DOHH2 (cell line): ENCODE results near the gene LRRC7.

Experiments used
- H3F3A ChIP-seq: fragments of 200-600 bp; sonication (generic), shearing (Covaris generic); 2 replicates; pipeline ENCODE4 v1.6.0; 2016; ENCODE audit warnings: antibody characterized with exemption, mild to moderate bottlenecking; ENCODE audit not compliant: control insufficient read depth, insufficient read depth
- H3K27ac ChIP-seq: fragments of 200-600 bp; sonication (generic); 2 replicates; pipeline ENCODE4 v1.5.1; 2014; ENCODE audit warnings: low read depth, mild to moderate bottlenecking, low read length, moderate library complexity
- H3K27me3 ChIP-seq: fragments of 200-600 bp; sonication (generic); 2 replicates; pipeline ENCODE4 v1.6.1; 2014; ENCODE audit warnings: mild to moderate bottlenecking, low read length, mixed read lengths; ENCODE audit not compliant: control insufficient read depth
- H3K36me3 ChIP-seq: fragments of 200-600 bp; sonication (generic); 2 replicates; pipeline ENCODE4 v1.6.1; 2014; ENCODE audit warnings: mild to moderate bottlenecking, low read length, moderate library complexity, mixed read lengths; ENCODE audit not compliant: control insufficient read depth
- H3K4me1 ChIP-seq: fragments of 200-600 bp; sonication (generic); 2 replicates; pipeline ENCODE4 v1.6.1; 2014; ENCODE audit warnings: mild to moderate bottlenecking, low read length, mixed read lengths; ENCODE audit not compliant: control insufficient read depth
- H3K4me2 ChIP-seq: fragments of 200-600 bp; sonication (generic); 2 replicates; pipeline ENCODE4 v1.6.0; 2014; ENCODE audit warnings: mild to moderate bottlenecking, low read length, moderate library complexity
- H3K4me3 ChIP-seq: fragments of 200-600 bp; sonication (generic); 2 replicates; pipeline ENCODE4 v1.5.1; 2014; ENCODE audit warnings: mild to moderate bottlenecking, low read length, mixed read lengths
- H3K79me2 ChIP-seq: fragments of 200-600 bp; sonication (generic); 2 replicates; pipeline ENCODE4 v1.6.1; 2014; ENCODE audit warnings: mild to moderate bottlenecking, low read length, mixed read lengths; ENCODE audit not compliant: control insufficient read depth
- H3K9me2 ChIP-seq: fragments of 200-600 bp; sonication (generic); replicated peaks from 2 replicates; pipeline ENCODE4 v1.6.1; 2014; ENCODE audit warnings: mild to moderate bottlenecking, low read length, mixed read lengths; ENCODE audit not compliant: control insufficient read depth
- H3K9me3 ChIP-seq: fragments of 200-600 bp; sonication (generic); 2 replicates; pipeline ENCODE4 v1.6.1; 2014; ENCODE audit warnings: antibody characterized with exemption, low read length, mixed read lengths; ENCODE audit not compliant: control insufficient read depth, insufficient read depth
- H4K20me1 ChIP-seq: fragments of 200-600 bp; sonication (generic); 2 replicates; pipeline ENCODE4 v1.6.0; 2014; ENCODE audit warnings: low read depth, mild to moderate bottlenecking, antibody characterized with exemption, low read length, moderate library complexity; ENCODE audit not compliant: control insufficient read depth, insufficient read depth
- CTCF ChIP-seq: fragments of 200-600 bp; sonication (generic); IDR thresholded peaks from one replicate; pipeline ENCODE4 v1.5.1; 2014; ENCODE audit warnings: antibody characterized with exemption, mild to moderate bottlenecking, low read depth, low read length; ENCODE audit not compliant: poor library complexity, severe bottlenecking
- EZH2phosphoT487 ChIP-seq: fragments of 200-600 bp; sonication (generic); IDR thresholded peaks from 2 replicates; pipeline ENCODE4 v1.6.1; 2017; ENCODE audit warnings: borderline replicate concordance, mild to moderate bottlenecking, antibody characterized with exemption, low read length, moderate library complexity, mixed read lengths

Gene LRRC7

GRCh38 chr1:69992594-69992993, 424.9 kb downstream of the LRRC7 start:
- Histone ChIP-seq H3F3A (no peaks in the 10 kb centered on the region), H4K20me1 (no peaks in the 10 kb centered on the region), H3K36me3 (no peaks in the 10 kb centered on the region), H3K4me2 (no peak overlapping the region), H3K79me2 (no peaks in the 10 kb centered on the region), H3K9me2 (no peaks in the 10 kb centered on the region), H3K4me3 (no peak overlapping the region), H3K27ac (no peak overlapping the region), H3K9me3 (no peaks in the 10 kb centered on the region), H3K27me3 (no peaks in the 10 kb centered on the region), H3K4me1 (no peaks in the 10 kb centered on the region)
- TF ChIP-seq EZH2phosphoT487 (no peak), CTCF (no peak)

GRCh38 chr1:69993810-69994209, 426.1 kb downstream of the LRRC7 start:
- H3K36me3 ChIP-seq: no peaks in the 10 kb centered on the region
- H3F3A ChIP-seq: no peaks in the 10 kb centered on the region
- H3K27me3 ChIP-seq: no peaks in the 10 kb centered on the region
- no peaks in the 10 kb centered on the region for H3K79me2 ChIP-seq
- no peak overlapping the region for H3K4me3 ChIP-seq
- H3K4me2 ChIP-seq: no peak overlapping the region
- no peak overlapping the region for H3K27ac ChIP-seq
- no peaks in the 10 kb centered on the region for H3K4me1 ChIP-seq
- H3K9me2 ChIP-seq: no peaks in the 10 kb centered on the region
- H3K9me3 ChIP-seq: no peaks in the 10 kb centered on the region
- TF ChIP-seq CTCF (no peak), EZH2phosphoT487 (no peak)
- H4K20me1 ChIP-seq: no peaks in the 10 kb centered on the region

GRCh38 chr1:69994241-69994640, 426.5 kb downstream of the LRRC7 start:
- Histone ChIP-seq H3K4me3 (no peak overlapping the region), H3K27ac (no peak overlapping the region), H3K36me3 (no peaks in the 10 kb centered on the region), H3K9me2 (no peaks in the 10 kb centered on the region), H3K27me3 (no peaks in the 10 kb centered on the region), H3F3A (no peaks in the 10 kb centered on the region), H4K20me1 (no peaks in the 10 kb centered on the region), H3K4me1 (no peaks in the 10 kb centered on the region), H3K4me2 (no peak overlapping the region), H3K9me3 (no peaks in the 10 kb centered on the region), H3K79me2 (no peaks in the 10 kb centered on the region)
- no peak for TF ChIP-seq CTCF

- Histone ChIP-seq H3F3A (no peaks in the 10 kb centered on the region), H3K9me3 (no peaks in the 10 kb centered on the region), H3K79me2 (no peaks in the 10 kb centered on the region), H3K27me3 (no peaks in the 10 kb centered on the region), H4K20me1 (no peaks in the 10 kb centered on the region), H3K36me3 (no peaks in the 10 kb centered on the region), H3K27ac (no peak overlapping the region), H3K9me2 (no peaks in the 10 kb centered on the region), H3K4me2 (no peak overlapping the region), H3K4me1 (no peaks in the 10 kb centered on the region), H3K4me3 (no peak overlapping the region)
- TF ChIP-seq CTCF (no peak), EZH2phosphoT487 (no peak)
Observed at GRCh38 chr1:69998847-69999246, 431.1 kb downstream of the LRRC7 start.
